ENCODE results near the gene MIAT.

MIAT gene

GRCh38 chr22:26709617-26710390 is 52.4 kb downstream of the MIAT start:
- Histone ChIP-seq H3K27me3 (ENCODE audit: insufficient read depth, low read depth, severe bottlenecking) (no peaks in the 10 kb centered on the region), H3K27ac (no peak overlapping the region), H3K4me3 (ENCODE audit: low read depth, low read length) (no peak overlapping the region), H3K9me3 (ENCODE audit: severe bottlenecking) (no peaks in the 10 kb centered on the region), H3K36me3 (no peaks in the 10 kb centered on the region; the same call in 1 of the 2 replicates)
- no peak for DNase-seq
- TF ChIP-seq CTCF (IDR thresholded peaks at IDR 0.05; ENCODE audit: low read depth, low read length), result no peak

GRCh38 chr22:26711205-26711963 is 54.0 kb downstream of the MIAT start:
- no peaks in the 10 kb centered on the region for H3K27me3 ChIP-seq (ENCODE audit: insufficient read depth, low read depth, severe bottlenecking)
- H3K27ac ChIP-seq, result no peak overlapping the region
- no peaks in the 10 kb centered on the region for H3K9me3 ChIP-seq (ENCODE audit: severe bottlenecking)
- TF ChIP-seq CTCF (IDR thresholded peaks at IDR 0.05; ENCODE audit: low read depth, low read length), result no peak
- H3K36me3 ChIP-seq, result no peaks in the 10 kb centered on the region; the same call in 1 of the 2 replicates
- no peak overlapping the region for H3K4me3 ChIP-seq (ENCODE audit: low read depth, low read length)
- DNase-seq, result no peak

- Histone ChIP-seq H3K9me3 (ENCODE audit: severe bottlenecking) (no peaks in the 10 kb centered on the region), H3K27ac (no peak overlapping the region), H3K4me3 (ENCODE audit: low read depth, low read length) (no peak overlapping the region), H3K36me3 (no peaks in the 10 kb centered on the region; the same call in 1 of the 2 replicates), H3K27me3 (ENCODE audit: insufficient read depth, low read depth, severe bottlenecking) (no peaks in the 10 kb centered on the region)
- TF ChIP-seq CTCF (IDR thresholded peaks at IDR 0.05; ENCODE audit: low read depth, low read length), result no peak
- no peak for DNase-seq
Measured at GRCh38 chr22:26712158-26712557, 54.8 kb downstream of the MIAT start.

GRCh38 chr22:26713823-26714449 is 56.5 kb downstream of the MIAT start:
- H3K27ac ChIP-seq, result no peak overlapping the region
- no peak for TF ChIP-seq CTCF (IDR thresholded peaks at IDR 0.05; ENCODE audit: low read depth, low read length)

GRCh38 chr22:26714971-26715370 is 57.6 kb downstream of the MIAT start:
- Histone ChIP-seq H3K36me3 (no peaks in the 10 kb centered on the region), H3K4me3 (ENCODE audit: low read depth, low read length) (no peak overlapping the region), H3K27me3 (ENCODE audit: insufficient read depth, low read depth, severe bottlenecking) (no peaks in the 10 kb centered on the region), H3K9me3 (ENCODE audit: severe bottlenecking) (no peaks in the 10 kb centered on the region), H3K27ac (no peak overlapping the region)
- DNase-seq, result no peak
- no peak for TF ChIP-seq CTCF (IDR thresholded peaks at IDR 0.05; ENCODE audit: low read depth, low read length)

More at GRCh38 chr22:26713823-26714449, 56.5 kb downstream of the MIAT start:
- H3K27me3 ChIP-seq (ENCODE audit: insufficient read depth, low read depth, severe bottlenecking), result no peaks in the 10 kb centered on the region
- no peak overlapping the region for H3K4me3 ChIP-seq (ENCODE audit: low read depth, low read length)
- DNase-seq, result no peak
- H3K9me3 ChIP-seq (ENCODE audit: severe bottlenecking), result no peaks in the 10 kb centered on the region
- no peaks in the 10 kb centered on the region for H3K36me3 ChIP-seq

Data from WERI-Rb-1 (cell line).